Pons (tissue), 1 donor: ENCODE data around the gene NPTN.
"Not testable (repeated sequence)": the region's sequence is repeated elsewhere in the genome, so short reads cannot be mapped to it uniquely, and the experiment has no call there.

Experiments
- DNase-seq: peaks from one replicate; pipeline ENCODE4 v3.0.0-alpha.2; 2016; ENCODE audit warnings: low spot score

Gene NPTN

DNA sequence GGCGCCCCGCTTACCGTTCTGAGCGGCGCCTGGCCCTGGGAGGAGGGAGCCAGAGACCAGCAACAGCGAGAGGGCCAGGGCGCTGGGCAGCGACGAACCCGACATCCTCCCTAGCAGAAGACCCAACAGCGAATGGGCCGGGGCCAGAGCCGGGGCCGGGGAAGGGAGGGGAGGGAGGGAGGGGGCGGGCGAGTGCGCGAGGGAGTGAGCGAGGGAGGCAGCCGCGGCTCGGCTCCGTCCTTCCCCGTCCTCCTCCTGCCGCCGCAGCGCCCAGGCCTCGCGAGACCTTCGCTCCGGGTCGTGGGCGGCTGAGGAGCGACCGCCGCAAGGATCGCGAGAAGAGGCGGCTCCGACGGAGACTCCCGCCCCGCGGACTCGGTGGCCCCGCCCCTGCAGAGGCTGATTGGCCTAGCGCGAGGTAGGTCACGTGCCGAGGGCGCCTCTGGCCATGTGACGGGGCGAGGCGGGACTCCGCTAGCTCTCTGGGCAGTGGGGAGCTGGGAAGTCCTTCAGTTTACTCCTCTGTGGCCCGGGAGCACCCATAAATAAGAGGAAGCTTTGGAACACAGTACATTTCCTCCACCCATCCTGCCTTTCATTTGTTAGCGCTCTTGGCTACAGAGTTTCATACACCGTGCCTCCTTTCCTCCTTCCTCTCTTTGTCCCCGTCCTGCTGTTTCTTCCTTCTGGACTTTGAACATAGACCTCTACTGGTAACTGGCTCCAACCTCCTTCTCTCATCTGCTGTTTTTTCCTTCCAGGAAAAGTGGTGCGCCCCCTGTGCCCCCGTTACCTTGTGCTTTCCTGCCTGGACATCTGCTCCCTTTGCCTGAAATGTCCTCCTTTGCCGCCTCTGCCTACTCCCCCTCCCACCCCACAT is at the start of gene NPTN:
Gene NPTN, minus strand, starts transcription at position 279 of the 880 bp plus-strand sequence. Its CDS starts 174 bp downstream, at position 105.
- peak; percentile 97 for DNase-seq

DNA sequence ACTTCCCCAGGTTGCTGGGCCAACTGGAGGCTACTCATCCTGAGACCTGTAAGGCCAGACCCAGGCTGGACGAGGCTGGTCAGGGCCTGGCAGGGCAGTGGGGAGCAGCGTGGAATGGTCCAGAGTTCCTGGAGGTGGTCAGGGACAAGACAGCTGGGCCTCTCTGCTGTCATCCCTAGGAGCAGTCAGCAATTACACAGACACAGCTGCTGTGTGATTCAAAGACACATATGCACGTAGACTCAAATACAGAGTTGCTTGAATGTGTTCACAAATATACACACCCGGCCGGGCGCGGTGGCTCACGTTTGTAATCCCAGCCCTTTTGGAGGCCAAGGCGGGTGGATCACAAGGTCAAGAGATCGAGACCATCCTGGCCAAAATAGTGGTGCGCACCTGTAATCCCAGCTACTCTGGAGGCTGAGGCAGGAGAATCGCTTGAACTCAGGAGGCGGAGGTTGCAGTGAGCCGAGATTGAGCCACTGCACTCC is 49.5 kb upstream of the NPTN start:
- DNase-seq, result no peak

GRCh38 chr15:73681856-73682599 is 48.8 kb upstream of the NPTN start:
- no peak for DNase-seq

DNA sequence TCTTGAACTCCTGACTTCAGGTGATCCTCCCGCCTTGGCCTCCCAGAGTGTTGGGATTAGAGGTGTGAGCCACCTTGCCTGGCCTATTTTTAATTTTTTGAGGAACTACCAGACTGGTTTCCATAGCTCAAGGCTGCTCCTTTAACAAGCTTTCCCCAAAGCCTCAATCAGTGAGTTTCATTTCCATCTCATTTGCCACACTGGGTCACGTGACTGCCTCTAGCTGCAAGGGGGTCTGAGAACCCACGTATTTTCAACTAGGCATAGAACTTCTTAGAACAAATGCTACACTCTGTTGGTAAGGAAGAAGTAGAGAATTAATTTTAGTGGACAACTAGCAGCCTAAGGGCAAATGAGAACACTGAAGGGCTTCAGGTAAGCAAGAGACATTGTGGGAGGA is 47.9 kb upstream of the NPTN start:
- DNase-seq, result no peak

DNA sequence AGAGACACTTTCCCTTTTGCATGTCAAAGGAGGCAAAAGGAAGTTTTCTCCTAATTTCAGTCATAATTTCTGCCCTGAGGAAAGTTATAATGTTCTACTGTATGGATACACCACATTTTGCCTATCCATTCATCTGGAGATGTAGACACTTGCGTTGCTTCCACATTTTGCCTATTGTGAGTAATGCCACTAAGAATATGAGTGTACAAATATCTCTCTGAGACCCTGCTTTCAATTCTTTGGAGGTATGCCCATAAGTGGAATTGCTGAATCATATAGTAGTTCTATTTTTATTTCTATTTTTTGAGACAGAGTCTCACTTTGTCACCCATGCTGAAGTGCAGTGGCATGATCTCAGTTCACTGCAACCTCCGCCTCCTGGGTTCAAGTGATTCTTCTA is 47.4 kb upstream of the NPTN start:
- DNase-seq, result no peak

DNA sequence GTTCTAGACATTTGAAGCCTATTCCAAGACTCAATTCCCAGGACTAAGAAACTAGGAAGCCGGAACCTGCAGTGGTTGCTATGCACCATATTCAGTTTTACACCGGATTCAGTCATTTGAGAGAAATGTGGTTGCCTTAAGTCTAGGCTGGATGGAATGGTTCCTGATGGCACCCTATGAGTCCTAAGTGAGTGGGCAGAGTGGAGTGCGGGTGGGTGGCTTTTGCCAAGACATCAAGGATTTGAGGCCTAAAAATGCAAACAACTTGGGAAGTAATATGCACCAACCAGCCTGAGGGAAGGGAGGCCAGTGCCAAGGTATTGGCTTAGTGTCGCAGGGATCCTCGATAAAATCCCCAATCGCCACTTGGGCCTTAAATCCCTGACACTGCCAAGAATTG is 46.8 kb upstream of the NPTN start:
- no peak for DNase-seq

DNA sequence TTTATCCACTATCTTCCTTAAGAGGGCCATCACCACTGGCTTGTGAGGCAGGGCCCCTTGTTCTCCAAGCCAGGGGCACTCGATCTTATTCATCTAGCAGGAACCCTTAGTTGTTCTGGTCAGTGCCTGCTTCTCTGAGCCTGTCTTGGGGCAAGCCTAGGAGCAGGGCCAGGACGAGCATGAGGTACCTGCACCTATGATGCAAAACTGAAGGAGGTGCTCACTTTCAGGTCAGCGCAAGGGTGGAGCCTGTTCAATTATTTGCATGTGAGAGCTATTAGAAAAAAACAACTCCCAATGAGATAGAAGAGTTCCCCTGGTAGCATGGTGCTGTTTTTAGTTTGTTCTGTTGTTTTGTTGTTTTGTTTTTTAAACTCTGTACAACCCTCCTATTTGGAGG is 46.0 kb upstream of the NPTN start:
- no peak for DNase-seq

DNA sequence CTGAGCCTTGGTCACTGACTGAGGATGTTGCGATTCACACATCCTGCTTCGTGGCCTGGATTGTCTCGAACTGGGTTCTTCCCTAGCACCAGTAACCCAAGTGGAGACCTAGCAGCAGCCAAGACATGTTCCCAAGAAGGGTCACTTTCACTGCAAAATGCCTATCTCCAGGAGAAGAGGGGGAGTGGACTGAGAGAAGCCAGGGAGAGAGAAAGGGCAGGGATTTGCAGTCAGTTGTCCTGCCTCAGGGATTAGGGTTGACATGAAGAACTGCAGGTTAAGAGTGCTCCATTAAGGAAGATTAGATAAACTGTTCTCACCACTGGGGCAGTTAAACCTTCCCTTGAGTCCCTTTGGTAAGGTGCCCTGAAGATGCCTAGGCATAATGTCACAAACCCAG is 45.3 kb upstream of the NPTN start:
- no peak for DNase-seq

GRCh38 chr15:73677733-73678132 is 44.5 kb upstream of the NPTN start:
- no peak for DNase-seq

DNA sequence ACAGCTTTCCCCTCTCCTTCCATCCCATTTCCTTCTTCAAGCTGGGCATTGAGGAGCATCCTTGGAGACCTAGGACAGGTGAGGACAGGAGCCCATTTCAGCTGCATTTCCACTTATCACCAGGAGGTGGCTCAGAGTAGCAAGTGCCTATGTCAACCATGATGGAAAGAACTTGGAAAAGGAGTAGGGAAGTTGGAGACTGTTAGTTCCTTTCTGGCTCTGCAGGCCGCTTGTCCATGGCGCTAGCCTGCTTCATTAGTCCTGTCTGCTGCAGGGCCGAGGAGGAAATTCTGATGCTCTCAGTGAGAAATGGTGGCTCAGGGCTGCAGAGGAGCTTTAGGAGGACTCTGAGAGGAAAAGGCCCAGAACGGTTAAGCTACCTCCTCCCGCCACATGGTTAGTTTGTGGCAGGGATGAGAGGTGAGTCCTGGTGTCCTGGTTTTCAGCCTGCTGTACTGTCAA is 44.0 kb upstream of the NPTN start:
- DNase-seq, result peak; percentile 34

DNA sequence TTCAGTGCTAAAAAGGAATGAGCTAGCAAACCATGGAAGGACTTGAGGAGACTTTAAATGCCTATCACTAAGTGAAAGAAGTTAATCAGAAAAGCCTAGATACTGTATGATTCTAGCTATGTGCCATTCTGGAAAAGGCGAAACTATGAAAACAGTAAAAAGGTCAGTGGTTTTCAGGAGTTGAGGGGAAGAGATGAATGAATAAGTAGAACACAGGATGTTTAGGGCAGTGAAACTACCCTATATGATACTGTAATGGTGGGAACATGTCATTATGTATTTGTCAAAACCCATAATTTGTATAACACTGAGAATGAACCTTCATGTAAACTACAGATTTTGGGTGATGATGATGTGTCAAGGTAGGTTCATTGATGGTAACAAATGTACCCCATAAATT is 41.4 kb upstream of the NPTN start:
- no peak for DNase-seq

DNA sequence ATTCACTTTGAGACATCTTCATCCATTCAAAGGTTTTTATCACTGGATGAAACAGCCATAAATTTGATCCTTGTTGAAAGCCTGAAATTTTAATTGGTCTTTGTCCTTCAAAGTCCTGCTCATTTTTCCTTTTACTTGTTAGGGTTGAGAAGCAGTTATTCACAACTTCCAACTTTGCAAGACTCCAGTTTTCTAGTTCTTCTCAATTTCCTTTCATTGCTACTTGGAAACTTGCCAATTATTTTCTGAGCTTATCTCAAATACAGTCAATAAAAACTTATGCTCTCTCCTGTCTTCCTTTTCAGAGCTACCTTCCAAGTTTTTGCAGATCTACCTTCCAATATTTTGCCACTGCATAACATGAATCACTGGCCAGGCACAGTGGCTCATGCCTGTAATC is 27.3 kb upstream of the NPTN start:
- no peak for DNase-seq

- DNase-seq, result no peak
Measured at GRCh38 chr15:73658645-73659044, 25.5 kb upstream of the NPTN start.

- DNase-seq, result no peak
Measured at GRCh38 chr15:73655724-73656123, 22.5 kb upstream of the NPTN start.

DNA sequence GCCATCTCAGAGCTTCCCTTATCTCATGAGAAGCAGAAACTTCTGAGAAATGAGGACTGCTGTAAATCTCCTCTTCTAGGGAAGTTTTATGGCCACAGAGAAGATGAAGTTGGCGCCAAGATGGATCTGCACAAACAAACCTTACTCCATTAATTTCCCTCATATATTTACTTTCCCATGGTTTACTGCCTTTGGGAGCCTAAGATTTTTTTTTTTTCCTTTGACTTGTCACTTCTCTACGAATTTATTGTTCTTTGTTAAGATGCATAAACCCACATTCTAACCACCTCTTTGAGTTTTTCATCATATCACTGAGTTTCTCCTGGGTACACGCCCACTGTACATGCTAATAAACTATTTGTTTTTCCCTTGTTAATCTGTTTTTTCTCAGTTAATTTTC is 21.5 kb upstream of the NPTN start:
- DNase-seq, result no peak

DNA sequence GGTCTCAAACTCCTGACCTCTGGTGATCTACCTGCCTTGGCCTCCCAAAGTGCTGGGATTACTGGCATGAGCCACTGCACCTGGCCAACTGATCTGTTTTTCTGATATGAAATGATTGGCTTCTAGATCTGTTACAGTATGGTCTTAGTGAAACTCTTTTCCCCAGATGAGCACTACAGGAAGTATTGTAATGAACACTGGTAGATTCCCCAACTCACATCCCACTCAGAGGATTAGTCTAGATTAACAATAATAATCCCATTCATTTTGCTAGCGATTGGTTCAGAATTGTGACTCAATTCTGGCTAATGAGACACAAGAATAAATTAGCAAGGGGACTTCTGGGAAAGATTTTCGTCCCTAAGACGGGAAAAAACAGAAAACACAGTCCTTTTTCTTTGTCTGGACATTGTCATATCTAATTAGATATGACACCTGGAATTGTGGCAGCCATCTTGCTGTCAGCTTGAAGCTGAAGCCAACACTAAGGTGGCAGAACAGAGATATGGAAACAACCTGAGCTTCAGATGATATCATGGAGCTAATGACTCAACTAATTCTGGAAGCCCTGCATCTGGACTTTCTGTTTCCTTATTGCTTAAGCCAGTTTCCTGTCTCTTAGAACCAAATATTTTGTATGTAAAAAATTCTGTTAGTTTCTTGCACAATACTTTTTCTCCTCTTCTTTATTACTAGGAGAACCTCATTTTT is 17.4 kb upstream of the NPTN start:
- DNase-seq, result no peak

GRCh38 chr15:73648014-73648295 is 14.8 kb upstream of the NPTN start:
- DNase-seq, result no peak

GRCh38 chr15:73647259-73648013 is 14.2 kb upstream of the NPTN start:
- DNase-seq, result no peak

GRCh38 chr15:73639464-73639863 is 6.3 kb upstream of the NPTN start:
- not testable (repeated sequence) for DNase-seq

DNA sequence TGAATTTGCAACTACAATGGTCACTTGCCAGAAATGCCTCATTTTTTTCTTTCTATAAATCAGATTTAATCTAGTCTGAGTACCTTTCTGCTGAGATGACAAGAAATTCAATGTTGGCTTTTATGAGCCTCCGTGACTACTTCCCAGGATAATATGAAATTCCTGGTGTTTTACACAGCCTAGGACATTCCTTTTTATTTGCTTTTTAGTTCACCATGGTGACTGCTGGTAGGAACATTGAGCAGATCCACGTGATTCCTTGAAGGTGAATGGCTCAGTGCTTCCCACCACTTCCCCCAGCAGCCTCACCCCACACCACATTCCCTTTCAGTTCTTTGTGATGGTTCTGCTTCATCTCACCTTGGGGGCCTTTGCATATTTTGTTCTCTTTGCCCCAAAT is 4.3 kb upstream of the NPTN start:
- DNase-seq, result no peak

DNA sequence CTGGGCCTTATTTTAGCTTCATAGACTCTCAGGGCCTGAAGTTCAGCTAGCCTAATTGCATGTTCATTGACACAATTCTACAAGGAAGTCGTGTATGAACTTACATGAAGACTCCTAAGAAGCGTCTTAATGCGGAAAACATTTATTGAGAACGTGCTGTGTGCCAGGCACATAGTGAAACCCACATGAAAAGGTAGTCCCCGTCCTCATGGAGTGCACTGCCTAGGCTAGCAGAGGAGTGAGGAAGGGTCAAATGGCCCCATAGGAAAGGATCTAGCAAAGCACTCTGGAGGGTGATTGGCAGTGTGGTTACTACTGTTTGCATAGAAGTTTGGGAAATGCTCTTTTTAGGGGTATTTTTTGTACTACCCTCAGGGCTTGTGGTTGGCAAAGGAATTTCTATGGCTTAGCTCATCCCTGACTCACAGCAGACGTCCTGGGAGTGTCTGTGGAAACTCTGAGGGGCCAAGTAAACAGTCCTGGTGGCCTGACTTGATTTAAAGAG is 854 bp upstream of the NPTN start:
- no peak for DNase-seq

DNA sequence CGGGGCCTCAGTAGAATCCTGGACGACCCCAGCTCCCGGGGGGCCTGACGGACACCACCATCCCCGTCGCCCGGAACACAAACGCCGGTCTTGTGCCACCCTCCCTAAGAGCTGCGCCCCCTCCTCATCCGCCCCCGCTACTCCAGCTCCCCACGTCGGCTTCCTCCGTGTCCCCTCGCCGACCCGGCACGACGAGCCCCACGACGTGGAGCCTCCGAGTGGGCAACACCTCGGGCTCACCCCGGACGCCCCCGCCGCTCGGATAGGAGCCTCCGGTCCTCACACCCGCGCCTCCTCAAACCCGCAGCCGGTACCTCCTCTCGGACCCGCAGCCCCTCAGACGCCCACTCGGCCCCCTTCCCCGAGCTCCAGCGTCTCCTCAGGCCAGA is 525 bp downstream of the NPTN start:
- DNase-seq, result no peak
